GM13977 (cell line): ENCODE data around the gene TUBA4A.

Experiments
- DNase-seq: peaks from one replicate; pipeline ENCODE4 v3.0.0; 2012; ENCODE audit warnings: low spot score
- CTCF ChIP-seq: IDR thresholded peaks from 2 replicates; pipeline ENCODE4 v1.5.1; 2012; ENCODE audit warnings: mild to moderate bottlenecking, control low read depth; ENCODE audit not compliant: insufficient read depth; ENCODE audit errors: extremely low read depth, missing control alignments
- in situ Hi-C: fragments of 300-500 bp; cut with MboI; formaldehyde crosslinking; loops from one replicate; pipeline ENCODE4 v1.12.0; 2022; ENCODE audit warnings: low sequenced_read_pairs, low pct_unique_long_range_greater_than_20kb, mixed read lengths, inconsistent platforms; ENCODE audit not compliant: unreplicated experiment

Gene TUBA4A

GRCh38 chr2:219296631-219297391, 43.1 kb upstream of the TUBA4A start:
- TF ChIP-seq CTCF = no peak
- no peak for DNase-seq
- in situ Hi-C loops = loop anchor here (10.0 kb wide), 1 partner anchor 122 kb away; the partner anchor contains the start of genes CNPPD1, RETREG2 and SLC23A3

GRCh38 chr2:219296142-219296541, 42.4 kb upstream of the TUBA4A start:
- TF ChIP-seq CTCF = no peak
- no peak for DNase-seq
- in situ Hi-C loops = loop anchor here (10.0 kb wide), 1 partner anchor 121 kb away; the partner anchor contains the start of genes CNPPD1, RETREG2 and SLC23A3

GRCh38 chr2:219294356-219295351, 40.9 kb upstream of the TUBA4A start:
- peak; percentile 99 for TF ChIP-seq CTCF
- in situ Hi-C loops = loop anchor here (10.0 kb wide), 1 partner anchor 120 kb away; the partner anchor contains the start of genes CNPPD1, RETREG2 and SLC23A3
- peak; percentile 99 for DNase-seq

GRCh38 chr2:219293736-219294231, 40.1 kb upstream of the TUBA4A start:
- in situ Hi-C loops = loop anchor here (10.0 kb wide), 1 partner anchor 119 kb away; the partner anchor contains the start of genes CNPPD1, RETREG2 and SLC23A3
- no peak for DNase-seq
- no peak for TF ChIP-seq CTCF

- DNase-seq = no peak
- in situ Hi-C loops = loop anchor here (10.0 kb wide), 1 partner anchor 118 kb away; the partner anchor contains the start of genes CNPPD1, RETREG2 and SLC23A3
- TF ChIP-seq CTCF = no peak
Observed at GRCh38 chr2:219292616-219293015, 38.9 kb upstream of the TUBA4A start.
